GM18520 (cell line): Measurements from ENCODE around the gene C1orf185.
"Not testable (repeated sequence)": the region's sequence is repeated elsewhere in the genome, so short reads cannot be mapped to it uniquely, and the experiment has no call there.

Experiments used
- ATAC-seq: cut with Tn5 transposase; IDR thresholded peaks from one replicate; pipeline ENCODE4 v1.9.1; 2021; ENCODE audit not compliant: unreplicated experiment

The C1orf185 gene

DNA sequence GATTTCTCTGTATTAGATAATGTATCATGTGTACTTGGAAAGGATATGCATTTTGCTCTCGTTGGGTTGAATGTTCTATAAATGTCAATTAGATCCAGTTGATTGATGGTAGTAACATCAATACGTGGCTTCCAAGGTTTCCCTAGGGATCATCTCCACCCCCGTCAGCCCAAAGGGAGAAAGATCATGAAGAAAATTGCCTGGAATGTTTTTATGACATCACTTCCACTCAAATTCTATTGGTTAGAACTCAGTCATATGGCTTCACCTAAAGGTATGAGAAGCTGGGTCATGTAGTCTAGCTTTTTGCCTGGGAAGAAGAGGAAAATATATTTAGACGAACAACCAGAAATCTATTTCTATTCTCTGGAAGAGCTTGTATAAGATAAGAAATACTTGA, at the start of gene C1orf185:
TSS of gene C1orf185 (plus strand) at position 253 of the 400 bp plus-strand sequence. CDS start at position 259, 6 bp downstream.
- no peak for ATAC-seq

DNA sequence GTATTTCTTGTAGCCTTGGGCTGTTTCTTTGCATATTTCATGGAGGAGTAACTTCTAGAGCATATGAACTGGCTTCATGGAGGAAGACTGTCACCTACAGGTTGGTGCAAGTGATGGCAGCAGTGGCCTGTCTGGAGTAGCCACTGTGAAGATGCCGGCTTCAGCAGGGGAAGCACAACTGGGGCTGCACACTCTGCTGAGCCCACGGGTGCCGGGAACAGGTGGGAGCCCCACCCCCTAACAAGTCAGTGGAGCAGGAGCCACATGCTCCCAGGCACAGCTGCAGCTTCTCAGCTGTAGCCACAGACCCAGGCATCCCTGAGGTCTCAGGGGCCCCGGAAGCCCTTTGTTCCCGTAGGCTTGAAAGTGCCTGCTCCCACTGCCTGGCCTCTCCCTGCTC, 43.2 kb upstream of the C1orf185 start:
- peak; percentile 58 for ATAC-seq

DNA sequence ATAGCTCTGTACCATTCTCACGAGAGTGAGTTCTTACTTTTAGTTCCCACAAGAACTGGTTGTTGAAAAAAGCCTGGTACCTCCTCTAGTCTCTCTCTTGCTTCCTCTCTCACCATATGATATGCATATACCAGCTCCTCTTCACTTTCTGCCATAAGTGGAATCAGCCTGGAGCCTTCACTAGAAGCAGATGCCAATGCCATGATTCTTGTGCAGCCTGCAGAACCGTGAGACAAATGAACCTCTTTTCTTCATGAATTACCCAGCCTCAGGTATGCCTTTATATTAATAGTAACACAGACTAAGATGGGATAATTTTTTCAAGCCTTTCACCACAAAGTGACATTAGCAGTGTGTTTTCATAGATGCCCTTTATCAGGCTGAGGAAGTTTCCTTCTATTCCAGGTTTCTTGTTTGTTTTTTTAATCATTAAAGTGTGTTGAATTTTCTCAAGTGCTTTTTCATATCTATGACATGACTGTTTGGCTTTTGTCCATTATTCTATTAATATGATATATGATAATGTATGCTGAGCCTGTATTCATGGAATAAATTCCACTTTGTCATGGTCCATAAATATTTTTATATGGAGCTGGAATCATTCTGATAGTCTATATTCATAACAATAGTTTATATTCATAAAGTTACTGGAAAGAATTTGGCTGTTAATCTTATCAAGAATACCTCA, 40.7 kb upstream of the C1orf185 start:
- ATAC-seq: no peak

DNA sequence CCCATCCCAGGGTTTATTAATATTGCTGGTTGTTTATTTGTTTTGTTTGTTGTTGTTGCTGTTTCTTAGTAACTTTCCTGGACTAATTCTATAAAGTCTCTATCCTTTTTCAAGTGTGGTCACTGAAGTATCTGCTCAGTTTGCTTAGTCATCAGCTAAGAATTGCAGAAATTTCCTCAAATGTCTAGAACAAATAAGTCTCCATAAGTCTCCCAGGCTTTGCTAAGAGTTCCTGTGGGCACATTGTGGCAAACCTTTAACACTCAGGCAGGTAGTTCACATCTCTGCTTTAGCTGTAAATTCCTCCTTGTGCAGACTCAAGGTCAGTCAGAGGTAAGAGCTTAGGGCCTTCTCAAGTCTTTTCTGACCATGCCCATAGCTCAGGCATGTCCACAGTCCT, 38.9 kb upstream of the C1orf185 start:
- no peak for ATAC-seq

DNA sequence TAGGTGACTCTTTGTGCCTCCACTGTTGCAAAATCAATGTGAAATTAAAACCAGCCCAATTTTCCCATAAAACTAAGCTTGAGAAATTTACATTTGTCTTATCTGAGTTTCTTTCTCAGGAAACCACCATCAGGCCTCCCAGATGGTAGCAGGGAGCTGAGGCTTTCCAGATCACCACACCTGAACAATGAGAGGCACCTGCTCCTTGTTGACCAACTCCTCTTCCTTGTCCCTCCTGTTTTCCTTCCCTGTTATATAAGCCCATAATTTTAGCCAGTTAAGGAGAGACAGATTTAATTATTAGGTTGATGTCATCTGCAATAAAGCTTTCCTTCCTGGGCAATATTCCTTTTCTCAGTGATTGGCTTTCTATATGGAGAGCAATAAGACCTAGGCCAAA, 32.0 kb upstream of the C1orf185 start:
- ATAC-seq: no peak

DNA sequence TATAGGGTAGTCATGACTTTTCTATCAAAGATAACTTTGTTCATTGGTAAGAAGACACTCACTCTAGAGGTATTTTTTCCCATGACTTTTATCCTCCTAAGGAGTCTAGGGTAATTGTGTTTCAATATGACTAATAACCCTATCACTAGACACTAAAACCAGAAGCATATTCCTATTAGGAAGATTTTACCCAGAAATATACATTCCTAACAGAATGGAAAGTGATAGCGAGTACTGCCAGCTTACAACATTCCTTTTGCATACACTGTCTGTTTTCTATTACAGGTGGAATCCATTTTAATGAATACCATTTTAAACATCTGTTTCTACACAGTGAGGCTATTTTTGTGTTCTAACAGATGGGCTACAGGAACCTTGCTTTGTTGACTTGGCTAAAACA, 31.4 kb upstream of the C1orf185 start:
- no peak for ATAC-seq

DNA sequence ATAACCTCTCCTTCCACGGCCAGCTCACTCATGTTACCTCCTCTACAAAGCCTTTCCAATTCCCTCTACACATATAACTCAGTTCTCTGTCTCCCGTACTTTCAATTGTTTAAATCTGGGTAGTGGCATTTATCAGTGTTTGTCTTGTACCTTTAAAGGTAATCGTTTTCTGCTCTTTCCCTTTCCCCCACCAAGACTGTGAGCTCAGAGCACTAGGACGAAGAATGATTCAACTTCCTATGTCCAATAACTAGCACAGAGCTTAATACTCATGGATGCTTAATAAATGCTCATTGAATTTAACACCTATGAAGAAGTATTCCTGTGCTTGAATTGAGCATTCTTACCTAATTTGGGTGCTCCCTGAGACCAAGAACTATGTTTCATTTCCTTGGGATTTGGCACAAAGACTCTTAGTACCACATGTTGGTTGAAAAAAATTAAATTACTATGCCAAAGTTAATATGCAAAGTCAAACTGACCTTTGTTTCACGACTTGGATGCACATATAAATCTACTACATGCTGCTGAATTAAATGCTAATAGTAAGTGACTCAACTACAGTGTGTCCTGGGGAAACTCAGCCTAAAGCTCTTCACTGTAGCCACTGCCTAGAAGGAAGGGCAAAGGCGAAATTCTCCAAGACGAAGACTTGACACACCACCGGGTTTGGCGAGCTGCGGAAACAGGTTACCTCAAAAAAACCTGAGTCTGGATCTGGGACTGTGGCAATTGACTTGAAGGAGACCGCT, 30.6 kb upstream of the C1orf185 start:
- ATAC-seq: no peak

DNA sequence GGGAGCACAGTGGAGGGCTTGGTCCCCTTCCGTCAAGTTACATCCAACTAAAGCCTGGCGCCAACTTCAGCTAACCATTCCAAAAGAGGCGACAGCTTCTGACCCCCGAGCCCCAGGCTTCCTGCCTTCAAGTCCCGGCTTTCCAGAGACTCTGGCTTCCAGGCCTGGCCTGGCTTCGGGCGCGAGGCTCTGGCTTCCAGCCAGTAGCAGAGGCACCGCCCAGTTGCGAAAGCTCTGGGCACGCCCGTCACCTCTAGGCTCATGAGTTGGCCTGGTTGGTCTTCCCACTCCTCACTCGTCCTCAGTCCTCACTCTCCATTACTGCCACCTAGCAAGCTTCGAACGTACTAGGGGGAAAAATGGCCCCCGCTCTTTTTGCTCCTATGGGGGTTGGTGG, 30.0 kb upstream of the C1orf185 start:
- no peak for ATAC-seq

DNA sequence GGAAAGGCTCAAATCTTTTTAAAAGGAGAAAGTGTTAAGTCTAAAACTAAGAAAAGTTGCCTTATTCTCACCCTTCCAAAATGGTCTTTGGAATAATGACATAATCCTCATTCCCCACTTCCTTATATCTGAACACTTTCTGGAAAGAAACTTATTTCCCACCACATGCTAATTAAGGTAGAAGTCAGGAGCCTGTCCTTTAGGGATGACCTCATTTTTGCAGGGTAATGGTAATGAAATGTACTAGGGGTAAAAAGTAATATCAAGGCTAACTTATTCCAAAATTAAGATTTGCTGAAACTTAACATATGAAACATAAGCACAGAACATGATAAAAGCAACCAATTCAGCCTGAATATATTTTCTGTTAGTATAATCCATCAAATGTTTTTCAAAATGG, 29.4 kb upstream of the C1orf185 start:
- no peak for ATAC-seq

DNA sequence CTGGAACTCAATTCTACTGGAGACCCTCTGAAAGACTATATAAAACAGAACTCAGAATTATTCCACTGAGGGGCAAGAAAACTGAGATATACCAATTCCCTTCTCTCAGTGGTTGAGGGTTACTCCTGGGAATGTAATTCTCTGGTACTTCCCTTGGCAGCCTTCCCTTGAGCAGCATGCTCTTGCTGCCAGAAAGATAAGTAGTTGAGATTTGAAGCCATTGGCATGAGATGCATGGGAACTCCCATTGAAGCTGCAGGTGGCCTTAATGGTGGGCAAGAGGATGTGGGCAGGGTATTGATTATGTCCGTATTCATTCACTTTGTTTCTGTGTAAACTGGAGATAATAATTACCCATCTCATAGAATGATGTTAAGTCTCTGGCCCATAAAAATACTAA, 28.6 kb upstream of the C1orf185 start:
- no peak for ATAC-seq

DNA sequence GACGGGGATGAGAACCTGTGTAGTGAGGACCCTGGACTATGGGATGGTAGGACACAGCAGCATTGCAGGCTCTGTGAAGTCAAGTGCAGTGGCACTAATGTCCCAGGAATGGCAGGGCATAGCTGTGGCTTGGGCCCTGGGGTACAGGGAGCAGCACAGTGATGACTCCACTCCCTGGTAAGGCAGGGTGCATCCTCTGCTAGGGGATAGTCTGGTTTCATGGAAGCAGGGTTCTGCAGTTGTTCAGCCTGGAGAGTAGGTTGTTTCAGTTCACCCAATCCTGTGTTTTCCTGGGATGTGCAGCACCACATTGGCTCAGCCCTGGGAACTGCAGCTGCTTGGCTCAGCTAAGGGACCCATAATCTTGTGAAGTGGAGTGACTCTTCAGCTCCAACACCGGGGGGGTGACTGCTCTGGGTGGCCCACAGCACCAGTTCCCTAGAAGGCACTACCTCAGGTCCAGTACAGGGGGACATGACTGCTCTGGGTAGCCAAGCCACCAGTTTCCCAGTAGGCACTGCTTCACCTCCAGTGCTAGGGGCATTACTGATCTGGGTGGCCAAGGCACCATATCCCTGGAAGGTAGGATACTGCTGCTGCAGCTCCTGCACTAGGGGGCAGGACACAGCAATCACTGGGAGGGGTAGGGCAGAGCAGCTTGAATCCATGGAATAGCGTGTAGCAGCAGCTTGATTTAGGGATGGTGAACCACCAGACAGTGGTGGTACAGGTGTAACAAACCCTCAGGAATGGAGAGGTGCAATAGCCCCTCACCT, 15.3 kb upstream of the C1orf185 start:
- ATAC-seq: no peak

DNA sequence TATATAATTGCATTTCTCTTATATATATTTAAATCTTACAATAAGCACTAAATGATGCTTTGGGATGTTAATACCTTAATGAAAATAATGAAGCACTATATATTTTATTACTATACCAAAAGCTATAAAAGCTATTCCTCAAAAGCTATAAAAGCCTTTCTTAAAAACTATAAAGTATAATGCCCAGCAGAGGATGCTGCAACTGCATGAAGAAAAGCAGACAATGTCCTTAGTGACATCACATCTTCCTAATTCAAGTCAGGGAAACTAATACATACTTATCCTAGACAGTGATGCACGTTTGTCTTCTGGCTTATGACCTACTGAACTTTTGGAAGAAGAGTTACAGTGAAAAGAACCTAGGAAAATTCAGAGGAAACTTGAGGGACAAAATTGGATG, 13.6 kb upstream of the C1orf185 start:
- ATAC-seq: no peak

DNA sequence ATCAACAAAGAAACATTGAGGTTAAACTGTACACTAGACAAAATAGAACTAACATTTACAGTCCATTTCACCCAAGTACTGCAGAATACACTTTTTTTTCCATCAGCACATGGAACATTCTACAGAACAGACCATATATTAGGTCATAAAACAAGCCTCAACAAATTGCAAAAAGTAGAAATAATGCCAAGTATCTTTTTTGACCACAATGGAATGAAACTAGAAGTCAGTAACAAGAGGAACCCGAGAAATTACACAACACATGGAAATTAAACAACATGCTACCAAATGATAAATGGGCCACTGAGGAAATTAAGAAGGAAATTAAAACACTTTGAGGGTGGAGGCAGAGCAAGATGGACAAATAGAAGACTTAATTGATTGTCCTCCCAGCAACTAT, 8.4 kb upstream of the C1orf185 start:
- ATAC-seq: no peak

DNA sequence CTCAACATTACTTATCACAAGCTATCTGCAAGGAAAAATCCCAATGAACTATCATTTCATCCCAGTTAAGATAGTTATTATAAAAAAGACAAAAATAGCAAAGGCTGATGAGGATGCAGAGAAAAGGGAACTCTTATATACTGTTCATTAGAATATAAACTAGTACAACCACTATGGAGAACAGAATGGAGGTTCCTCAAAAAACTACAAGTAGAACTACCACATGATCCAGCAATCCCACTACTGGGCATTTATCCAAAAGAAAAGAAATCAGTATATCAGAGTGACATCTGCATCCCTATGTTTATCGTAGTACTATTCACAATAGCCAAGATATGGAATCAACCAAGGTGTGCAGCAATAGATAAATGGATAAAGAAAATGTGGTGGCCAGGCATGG, 4.9 kb upstream of the C1orf185 start:
- no peak for ATAC-seq

DNA sequence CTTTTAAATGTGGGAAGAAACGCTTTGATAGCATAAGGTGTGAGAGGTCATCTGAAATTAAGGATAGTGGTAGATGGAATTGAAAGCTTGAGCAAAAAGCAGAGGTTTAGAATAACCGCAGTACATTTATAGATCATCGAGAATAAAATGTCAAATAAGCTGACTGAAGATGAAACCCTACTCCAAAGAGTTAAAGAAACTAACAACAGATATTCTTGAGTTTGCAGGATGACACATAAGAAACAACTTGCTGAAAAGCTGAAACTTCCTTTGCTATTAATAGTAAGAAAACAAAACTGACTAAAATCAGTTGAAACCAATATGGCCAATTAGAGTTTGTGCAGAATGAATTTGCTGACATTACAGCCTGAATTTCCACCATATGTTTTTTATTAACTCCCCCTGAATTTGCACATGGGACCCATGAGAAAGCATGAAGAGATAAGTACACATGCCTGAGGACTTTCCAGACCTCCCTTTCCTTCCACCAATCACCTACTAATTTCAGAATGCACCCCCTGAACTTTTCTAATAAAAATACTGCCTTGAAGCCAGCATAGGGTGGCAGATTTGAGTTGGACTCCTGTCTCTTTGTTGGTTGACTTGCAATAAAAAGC, 1.7 kb upstream of the C1orf185 start:
- peak; percentile 60 for ATAC-seq

DNA sequence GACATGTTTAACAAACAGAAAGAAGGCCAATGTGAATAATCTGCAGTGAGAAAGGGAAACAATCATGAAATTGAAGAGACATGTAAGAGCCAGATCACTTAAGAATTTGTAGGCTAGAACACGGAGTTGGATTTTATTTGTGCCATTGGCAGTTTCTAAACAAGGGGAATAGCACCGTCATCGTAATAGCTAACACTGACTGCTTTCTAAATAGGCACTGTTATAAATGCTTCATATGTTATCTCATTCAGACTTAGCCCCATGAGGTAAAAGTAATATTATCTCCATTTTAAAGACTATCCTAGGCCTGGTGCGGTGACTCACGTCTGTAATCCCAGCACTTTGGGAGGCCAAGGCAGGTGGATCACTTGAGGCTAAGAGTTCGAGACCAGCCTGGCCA, 12.1 kb downstream of the C1orf185 start:
- ATAC-seq: no peak

DNA sequence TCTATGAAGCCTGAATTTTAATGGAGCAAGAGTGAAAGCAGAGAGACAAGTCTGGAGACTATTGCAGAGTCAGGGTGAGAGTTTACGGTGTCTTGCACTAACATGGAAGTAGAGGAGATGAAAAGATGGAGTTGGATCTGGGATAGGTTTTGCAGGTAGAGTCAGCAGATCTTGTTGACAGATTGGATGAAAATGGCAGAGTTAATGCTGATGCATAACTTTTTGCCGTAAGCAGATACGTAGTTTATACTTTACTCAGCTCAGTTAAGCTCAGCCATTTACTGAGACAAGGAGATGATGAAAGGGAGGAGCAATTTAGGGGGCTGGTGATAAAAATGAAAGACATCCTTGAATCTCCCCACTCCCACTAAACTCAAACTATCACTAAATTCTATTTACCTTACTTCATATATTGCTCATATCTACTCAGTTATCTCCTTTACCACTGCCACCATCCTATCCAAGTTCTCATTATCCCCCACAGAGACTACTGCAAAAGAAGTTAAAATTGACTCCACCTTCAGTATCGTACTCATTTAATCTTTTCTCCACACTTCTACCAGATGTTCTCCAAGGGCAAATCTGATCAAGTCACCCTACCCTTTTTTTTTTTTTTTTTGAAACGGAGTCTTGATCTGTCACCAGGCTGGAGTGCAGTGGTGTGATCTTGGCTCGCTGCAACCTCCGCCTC, 13.8 kb downstream of the C1orf185 start:
- ATAC-seq: no peak

DNA sequence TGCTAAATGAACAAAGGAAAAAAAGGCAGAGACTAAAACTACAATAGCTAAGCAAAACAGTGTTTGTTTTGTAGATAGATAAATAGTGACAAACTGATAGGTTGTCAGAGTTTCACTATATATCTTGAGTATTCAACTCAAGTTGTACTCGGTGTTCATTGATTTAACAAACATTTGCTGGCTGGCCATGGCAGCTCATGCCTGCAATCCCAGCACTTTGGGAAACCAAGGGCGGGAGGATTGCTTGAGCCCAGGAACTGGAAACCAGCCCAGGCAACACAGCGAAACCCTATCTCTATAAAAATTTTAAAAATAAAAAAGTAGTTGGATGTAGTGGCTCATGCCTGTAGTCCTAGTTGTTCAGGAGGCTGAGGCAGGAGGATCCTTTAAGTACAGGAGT, 17.3 kb downstream of the C1orf185 start:
- no peak for ATAC-seq

DNA sequence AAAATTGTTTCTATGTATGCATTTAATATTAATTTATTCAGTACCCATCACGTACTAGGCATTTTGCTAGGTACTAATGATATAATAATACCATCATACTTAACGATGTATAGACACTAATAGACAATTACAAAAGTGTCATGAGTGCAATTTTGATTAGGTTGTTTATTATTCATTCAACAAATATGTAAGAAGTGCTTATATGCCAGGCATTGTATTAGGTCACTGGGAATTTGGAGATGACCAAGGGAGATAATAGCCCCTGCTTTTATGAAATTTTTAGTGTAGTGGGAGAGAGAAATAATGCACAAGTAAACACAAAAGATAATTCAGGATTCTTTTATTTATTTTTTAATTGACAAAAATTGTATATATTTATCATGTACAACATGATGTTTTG, 18.6 kb downstream of the C1orf185 start:
- no peak for ATAC-seq

DNA sequence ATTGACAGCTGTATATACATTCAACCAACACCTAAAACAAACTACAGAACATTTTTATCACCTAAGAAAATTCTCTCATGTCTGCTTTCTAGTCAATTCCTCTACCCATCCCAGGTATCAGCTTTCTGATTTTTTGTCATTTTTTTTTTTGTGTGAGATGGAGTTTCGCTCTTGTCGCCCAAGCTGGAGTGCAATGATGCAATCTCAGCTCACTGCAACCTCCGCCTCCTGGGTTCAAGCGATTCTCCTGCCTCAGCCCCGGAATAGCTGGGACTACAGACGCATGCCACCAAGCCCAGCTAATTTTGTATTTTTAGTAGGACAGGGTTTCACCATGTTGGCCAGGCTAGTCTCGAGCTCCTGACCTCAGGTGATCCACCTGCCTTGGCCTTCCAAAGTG, 25.1 kb downstream of the C1orf185 start:
- not testable (repeated sequence) for ATAC-seq

DNA sequence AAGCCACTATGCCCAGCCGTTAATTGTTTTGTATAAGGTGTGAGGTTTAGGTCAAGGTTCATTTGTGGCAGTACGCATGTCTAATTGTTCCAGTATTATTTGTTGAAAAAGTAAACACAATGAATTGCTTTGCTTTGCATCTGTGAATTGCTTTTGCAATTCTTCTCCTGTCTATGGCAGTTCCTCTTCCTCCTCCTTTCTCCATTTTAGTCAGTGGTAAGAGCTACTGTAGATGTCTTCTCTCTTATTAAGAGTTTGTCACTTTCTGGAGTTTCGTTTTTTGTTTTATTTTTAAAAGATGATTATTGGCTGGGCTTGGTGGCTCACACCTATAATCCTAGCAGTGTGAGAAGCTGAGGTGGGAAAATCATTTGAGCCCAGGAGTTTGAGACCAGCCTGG, 29.2 kb downstream of the C1orf185 start:
- no peak for ATAC-seq
